SKM-1 (cell line): Measurements from ENCODE around the gene ZNF777.
"Not testable (repeated sequence)": the region's sequence is repeated elsewhere in the genome, so short reads cannot be mapped to it uniquely, and the experiment has no call there.

Experiments used
- DNase-seq: peaks from one replicate; lab custom pipeline; 2025; ENCODE audit not compliant: unreplicated experiment; lab: John Stamatoyannopoulos, UW

Gene ZNF777

GRCh38 chr7:149420006-149420405 lies 40.9 kb downstream of the ZNF777 start:
- no peak for DNase-seq

- no peak for DNase-seq
Measured at GRCh38 chr7:149415391-149416071, 45.3 kb downstream of the ZNF777 start.

- DNase-seq: no peak
Measured at GRCh38 chr7:149414745-149415390, 46.0 kb downstream of the ZNF777 start.

- DNase-seq: no peak
Measured at GRCh38 chr7:149414171-149414570, 46.7 kb downstream of the ZNF777 start.

- not testable (repeated sequence) for DNase-seq
Measured at GRCh38 chr7:149413083-149413482, 47.8 kb downstream of the ZNF777 start.

GRCh38 chr7:149409895-149410294 lies 51.0 kb downstream of the ZNF777 start:
- DNase-seq: no peak

GRCh38 chr7:149404825-149405224 lies 56.0 kb downstream of the ZNF777 start:
- DNase-seq: no peak

- DNase-seq: no peak
Measured at GRCh38 chr7:149404396-149404795, 56.5 kb downstream of the ZNF777 start.

GRCh38 chr7:149398195-149398820 lies 62.6 kb downstream of the ZNF777 start:
- no peak for DNase-seq

GRCh38 chr7:149397470-149398043 lies 63.3 kb downstream of the ZNF777 start:
- DNase-seq: no peak

- not testable (repeated sequence) for DNase-seq
Measured at GRCh38 chr7:149388550-149389335, 72.1 kb downstream of the ZNF777 start.

GRCh38 chr7:149386514-149386913 lies 74.3 kb downstream of the ZNF777 start:
- DNase-seq: not testable (repeated sequence)

- DNase-seq: no peak
Measured at GRCh38 chr7:149385195-149385950, 75.5 kb downstream of the ZNF777 start.
